HG02798 (cell line): ENCODE results near the gene LRRD1.
"Not testable (repeated sequence)": the region's sequence is repeated elsewhere in the genome, so short reads cannot be mapped to it uniquely, and the experiment has no call there.

Experiments
- ATAC-seq: cut with Tn5 transposase; IDR thresholded peaks from one replicate; pipeline ENCODE4 v1.9.1; 2021; ENCODE audit warnings: mild to moderate bottlenecking; ENCODE audit not compliant: unreplicated experiment, poor library complexity

LRRD1 gene

GRCh38 chr7:92143192-92143880, 35.6 kb downstream of the LRRD1 start:
- ATAC-seq, result not testable (repeated sequence)

GRCh38 chr7:92142791-92143190, 36.2 kb downstream of the LRRD1 start:
- ATAC-seq, result not testable (repeated sequence)

DNA sequence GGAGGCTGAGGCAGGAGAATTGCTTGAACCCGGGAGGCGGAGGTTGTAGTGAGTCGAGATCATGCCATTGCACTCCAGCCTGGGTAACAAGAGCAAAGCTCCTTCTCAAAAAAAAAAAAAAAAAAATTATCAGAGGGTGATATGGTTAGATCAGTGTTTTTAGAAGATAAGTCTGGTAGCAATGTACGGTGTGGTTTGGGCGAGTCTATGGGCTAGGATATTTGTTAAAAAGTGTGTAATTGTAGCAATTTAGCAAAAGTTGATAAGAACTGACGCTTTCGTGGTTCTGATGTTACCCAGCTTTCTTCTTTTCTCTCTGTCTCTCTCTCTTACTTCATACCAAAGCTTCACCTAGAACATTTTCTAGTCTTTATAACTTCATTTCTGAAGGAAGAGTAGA, 37.8 kb downstream of the LRRD1 start:
- ATAC-seq, result no peak

- no peak for ATAC-seq
Measured at GRCh38 chr7:92137557-92137956, 41.4 kb downstream of the LRRD1 start.

- ATAC-seq, result no peak
Measured at GRCh38 chr7:92135052-92135889, 43.7 kb downstream of the LRRD1 start.

DNA sequence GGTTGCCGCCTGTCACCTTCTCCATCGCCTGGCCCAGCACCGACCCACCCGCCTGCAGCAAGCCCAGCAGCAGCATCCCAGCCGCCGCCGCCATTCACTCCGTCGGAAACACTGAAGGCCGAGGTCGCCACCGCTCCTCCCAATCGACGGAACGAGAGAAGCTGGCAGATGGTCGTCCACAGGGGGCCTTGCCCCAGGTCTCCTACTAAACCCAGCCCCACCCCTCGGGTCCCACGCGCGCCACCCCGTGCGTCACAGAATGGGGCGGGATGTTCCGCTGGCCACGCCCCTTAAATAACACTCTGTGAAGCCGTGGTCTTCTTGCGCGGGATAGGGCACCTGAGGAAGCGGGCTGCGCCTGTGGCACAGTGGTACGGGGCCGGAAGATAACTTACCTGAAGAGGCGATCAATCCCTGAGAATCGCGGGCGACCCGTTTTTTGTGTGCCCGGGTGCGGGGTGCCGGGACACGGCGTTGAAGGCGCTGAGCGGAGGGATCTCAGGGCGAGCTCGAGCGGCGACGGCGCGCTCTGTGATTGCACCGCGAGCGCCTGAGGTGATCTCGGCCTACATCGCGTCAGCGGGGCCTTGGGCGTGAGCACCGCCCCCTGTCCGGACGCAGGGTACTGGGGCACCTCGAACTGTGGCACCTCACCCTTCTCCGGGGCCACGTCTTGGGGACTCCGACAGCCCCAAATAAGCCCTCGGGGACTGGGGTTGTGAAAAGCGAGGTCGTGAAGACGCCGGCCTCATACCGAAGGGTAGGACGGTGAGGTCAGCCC, 44.5 kb downstream of the LRRD1 start, which contains the start of gene CYP51A1:
CYP51A1 (minus strand) TSS at position 207 of the 781 bp plus-strand sequence; CDS start at position 94, 113 bp downstream.
- ATAC-seq, result peak; percentile 92

GRCh38 chr7:92133737-92134270, 45.1 kb downstream of the LRRD1 start:
- ATAC-seq, result peak; percentile 32

DNA sequence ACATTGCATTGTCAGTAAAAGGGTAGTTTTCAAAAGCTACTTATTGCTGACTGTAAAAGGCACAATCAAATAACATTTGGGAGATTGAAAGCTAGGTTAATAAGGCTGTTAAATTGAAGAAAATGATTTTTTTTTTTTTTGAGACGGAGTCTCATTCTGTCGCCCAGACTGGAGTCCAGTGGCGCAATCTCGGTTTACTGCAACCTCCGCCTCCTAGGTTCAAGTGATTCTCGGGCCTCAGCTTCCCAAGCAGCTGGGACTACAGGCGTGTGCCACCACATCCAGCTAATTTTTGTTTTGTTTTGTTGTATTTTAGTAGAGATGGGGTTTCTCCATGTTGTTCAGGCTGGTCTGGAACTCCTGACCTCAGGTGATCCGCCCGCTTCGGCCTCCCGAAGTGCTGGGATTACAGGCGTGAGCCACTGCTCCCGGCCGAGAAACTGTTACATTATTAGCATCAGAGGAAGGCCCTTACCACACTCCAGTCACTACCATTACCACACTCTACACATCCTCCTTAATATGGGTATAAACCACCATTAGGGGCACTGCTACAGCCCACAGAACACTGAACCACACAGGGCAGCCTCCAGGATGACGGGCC, 45.7 kb downstream of the LRRD1 start:
- no peak for ATAC-seq

GRCh38 chr7:92131764-92132330, 47.1 kb downstream of the LRRD1 start:
- ATAC-seq, result no peak

DNA sequence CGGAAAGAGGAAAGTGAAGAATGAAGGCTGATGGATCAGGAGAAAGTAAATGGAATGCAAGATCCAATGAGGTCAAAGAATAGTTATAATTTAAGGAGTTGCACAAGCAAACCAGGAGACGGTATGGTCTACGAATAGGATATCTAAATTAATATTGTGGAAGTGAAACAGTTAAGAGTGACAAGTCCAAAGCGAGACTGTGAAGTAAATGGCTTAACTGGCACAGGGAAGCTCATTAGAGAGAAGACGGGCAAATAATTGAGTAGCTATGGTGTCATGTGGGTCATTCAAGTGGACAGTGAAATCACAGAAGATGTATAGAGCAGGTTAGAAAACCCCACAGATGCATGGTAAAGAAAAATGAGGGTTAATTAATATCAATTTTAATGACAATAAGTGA, 47.8 kb downstream of the LRRD1 start:
- ATAC-seq, result no peak

DNA sequence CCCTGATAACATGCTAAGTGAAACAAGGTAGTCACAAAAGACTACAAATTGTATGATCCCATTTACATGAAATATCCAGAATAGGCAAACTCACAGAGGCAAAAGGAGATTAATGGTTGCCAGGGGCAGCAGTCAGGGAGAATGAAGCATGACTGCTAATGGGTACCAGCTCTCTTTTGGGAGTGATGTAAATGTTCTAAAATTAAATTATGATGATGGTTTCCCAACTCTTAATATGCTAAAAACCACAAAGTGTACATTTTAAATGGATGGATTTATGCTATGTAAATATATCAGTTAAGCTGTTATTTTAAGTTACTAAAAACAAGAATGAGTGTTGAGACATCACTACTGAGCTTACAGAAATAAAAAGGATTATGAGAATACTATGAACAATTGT, 57.3 kb downstream of the LRRD1 start:
- no peak for ATAC-seq

DNA sequence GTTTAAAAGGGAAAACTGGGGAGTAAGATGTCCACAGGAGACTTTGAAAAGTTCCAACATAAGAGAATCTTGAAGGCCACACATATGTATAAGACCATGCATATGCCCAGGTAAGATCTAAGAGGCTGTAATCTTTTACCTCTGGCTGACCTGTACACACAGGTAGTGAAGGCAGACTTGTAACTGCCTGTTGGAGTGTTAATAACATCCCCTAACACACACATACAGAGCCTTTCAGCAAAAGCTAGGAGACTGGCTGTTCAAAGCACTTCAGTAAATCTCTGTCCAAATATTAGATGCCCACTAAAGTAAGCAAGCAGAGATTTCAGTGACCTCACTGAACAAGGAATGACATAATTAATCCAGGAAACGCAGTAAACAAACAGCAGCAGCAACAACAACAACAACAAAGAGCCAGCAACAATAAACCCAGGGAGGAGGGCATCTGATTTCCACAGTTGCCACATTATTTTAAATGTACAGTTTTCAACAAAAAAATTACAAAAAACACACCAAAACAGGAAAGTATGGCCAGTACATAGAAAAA, 59.7 kb downstream of the LRRD1 start:
- no peak for ATAC-seq

GRCh38 chr7:92116949-92117348, 62.0 kb downstream of the LRRD1 start:
- ATAC-seq, result no peak

DNA sequence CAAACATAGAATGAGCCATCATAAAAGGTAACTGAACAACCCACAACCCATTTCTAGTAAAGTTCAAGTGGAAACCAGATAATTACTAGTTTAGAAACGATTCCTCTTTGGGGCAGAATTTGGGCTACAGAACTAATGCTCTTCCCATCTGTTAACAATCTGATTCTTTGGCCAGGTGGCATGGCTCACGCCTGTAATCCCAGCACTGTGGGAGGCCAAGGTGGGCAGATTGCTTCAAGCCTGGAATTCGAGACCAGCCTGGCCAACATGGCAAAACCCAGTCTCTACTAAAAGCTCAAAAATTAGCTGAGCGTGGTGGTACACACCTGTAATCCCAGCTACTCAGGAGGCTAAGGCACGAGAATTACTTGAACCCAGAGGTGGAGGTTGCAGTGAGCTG, 63.1 kb downstream of the LRRD1 start:
- ATAC-seq, result no peak

- ATAC-seq, result no peak
Measured at GRCh38 chr7:92110857-92111256, 68.1 kb downstream of the LRRD1 start.

DNA sequence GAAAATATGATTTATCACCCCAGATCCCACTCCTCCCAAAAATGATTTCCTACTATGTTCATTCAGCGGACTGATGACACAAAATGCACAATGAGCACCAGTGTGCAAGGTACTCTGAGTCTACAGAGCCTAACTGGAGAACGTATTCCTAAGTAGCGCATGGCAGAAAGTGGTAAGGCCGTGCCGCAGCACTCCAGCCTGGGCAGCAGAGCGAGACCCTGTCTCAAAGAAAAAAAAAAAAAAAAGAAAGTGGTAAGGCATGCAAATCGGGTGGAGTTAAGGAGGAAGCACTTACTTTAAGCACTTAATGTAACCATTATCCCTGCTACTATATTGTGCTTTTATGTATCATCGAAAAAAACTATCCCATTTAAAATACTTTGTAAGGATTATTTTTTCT, 70.1 kb downstream of the LRRD1 start:
- ATAC-seq, result no peak

DNA sequence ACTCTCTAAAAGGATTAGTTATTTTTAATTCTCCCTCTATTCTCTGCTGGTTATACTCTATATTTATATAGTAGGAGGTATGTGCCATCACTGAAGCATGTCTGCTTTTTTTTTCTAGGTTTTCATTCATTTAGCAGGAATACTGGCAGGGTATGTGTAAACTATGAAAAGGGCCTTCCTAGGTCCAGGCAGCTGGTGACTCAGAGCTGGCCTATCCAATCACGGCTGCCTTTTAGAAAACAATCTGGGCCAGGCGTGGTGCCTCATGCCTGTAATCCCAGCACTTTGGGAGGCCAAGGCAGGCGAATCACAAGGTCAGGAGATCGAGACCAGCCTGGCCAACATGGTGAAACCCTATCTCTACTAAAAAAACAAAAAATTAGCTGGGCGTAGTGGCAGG, 76.1 kb downstream of the LRRD1 start:
- ATAC-seq, result not testable (repeated sequence)

DNA sequence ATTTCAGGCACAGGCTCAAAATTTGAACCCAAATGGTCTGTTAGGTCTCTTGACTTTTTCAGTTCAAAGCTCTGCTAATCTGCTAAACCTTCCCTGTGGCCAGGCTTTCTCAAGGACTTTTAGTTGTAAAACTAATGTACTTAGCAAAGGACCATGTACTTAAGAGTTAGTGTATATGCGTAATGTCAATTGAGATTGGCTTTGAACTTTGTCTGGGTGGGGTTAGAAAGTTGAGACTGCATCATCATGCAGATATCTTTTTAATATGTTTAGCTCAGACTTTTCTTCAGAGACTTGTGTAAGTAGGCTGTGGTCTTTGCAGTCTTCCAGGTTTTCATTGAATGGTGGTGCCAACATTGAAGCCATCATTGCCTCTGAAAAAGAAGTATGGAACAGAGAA, 78.4 kb downstream of the LRRD1 start:
- no peak for ATAC-seq

DNA sequence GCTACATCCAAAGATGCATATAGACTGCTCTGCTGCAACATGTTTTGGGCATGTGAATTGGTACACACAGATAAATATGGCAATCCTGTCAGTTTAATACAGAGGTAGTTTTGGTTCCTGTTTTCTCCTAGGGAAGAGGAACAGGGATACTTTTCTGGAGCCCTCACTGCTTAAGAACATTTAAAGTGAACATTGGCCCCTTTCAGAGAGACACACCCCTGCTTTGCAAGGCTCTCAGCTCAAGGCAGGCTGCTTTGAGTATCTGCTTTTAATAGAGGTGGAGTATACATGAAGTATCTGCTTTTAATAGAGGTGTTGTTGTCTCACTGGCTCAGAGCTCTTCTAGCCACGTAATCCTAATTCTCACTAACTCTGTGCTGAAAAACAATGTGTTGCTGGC, 83.6 kb downstream of the LRRD1 start:
- no peak for ATAC-seq
